Measurements from ENCODE around the gene UMAD1.
A peak's percentile ranks its signal among the peaks of the same experiment; 100 is the strongest.

The UMAD1 gene

GRCh38 chr7:7688956-7689355, 48.4 kb downstream of the UMAD1 start:
- DNase-seq (ENCODE audit: low read depth in 2 of 2): no peak

GRCh38 chr7:7693881-7694280, 53.3 kb downstream of the UMAD1 start:
- no peak for DNase-seq (ENCODE audit: low read depth in 2 of 2)

GRCh38 chr7:7694542-7694941, 54.0 kb downstream of the UMAD1 start:
- DNase-seq (ENCODE audit: low read depth in 2 of 2): no peak

- DNase-seq (ENCODE audit: low read depth in 2 of 2): no peak
Observed at GRCh38 chr7:7695111-7695817, 54.7 kb downstream of the UMAD1 start.

GRCh38 chr7:7696458-7697119, 56.0 kb downstream of the UMAD1 start:
- DNase-seq (ENCODE audit: low read depth in 2 of 2): no peak

- DNase-seq (ENCODE audit: low read depth in 2 of 2): no peak
Observed at GRCh38 chr7:7698930-7699329, 58.4 kb downstream of the UMAD1 start.

- DNase-seq (ENCODE audit: low read depth in 2 of 2): no peak
Observed at GRCh38 chr7:7699380-7699779, 58.8 kb downstream of the UMAD1 start.

- DNase-seq (ENCODE audit: low read depth in 2 of 2): no peak
Observed at GRCh38 chr7:7699970-7700369, 59.4 kb downstream of the UMAD1 start.

GRCh38 chr7:7701527-7701926, 61.0 kb downstream of the UMAD1 start:
- DNase-seq (ENCODE audit: low read depth in 2 of 2): no peak

- DNase-seq (ENCODE audit: low read depth in 2 of 2): no peak
Observed at GRCh38 chr7:7702826-7703225, 62.3 kb downstream of the UMAD1 start.

GRCh38 chr7:7703427-7703826, 62.9 kb downstream of the UMAD1 start:
- DNase-seq (ENCODE audit: low read depth in 2 of 2): no peak

GRCh38 chr7:7704867-7705266, 64.3 kb downstream of the UMAD1 start:
- DNase-seq (ENCODE audit: low read depth in 2 of 2): no peak

- DNase-seq (ENCODE audit: low read depth in 2 of 2): no peak
Observed at GRCh38 chr7:7705318-7705717, 64.8 kb downstream of the UMAD1 start.

GRCh38 chr7:7706101-7706511, 65.6 kb downstream of the UMAD1 start:
- no peak for DNase-seq (ENCODE audit: low read depth in 2 of 2)

- DNase-seq (ENCODE audit: low read depth in 2 of 2): no peak
Observed at GRCh38 chr7:7706556-7707172, 66.1 kb downstream of the UMAD1 start.

GRCh38 chr7:7707246-7707645, 66.7 kb downstream of the UMAD1 start:
- DNase-seq (ENCODE audit: low read depth in 2 of 2): no peak

GRCh38 chr7:7707806-7708205, 67.3 kb downstream of the UMAD1 start:
- DNase-seq (ENCODE audit: low read depth in 2 of 2): no peak

- DNase-seq (ENCODE audit: low read depth in 2 of 2): no peak
Observed at GRCh38 chr7:7709291-7709690, 68.7 kb downstream of the UMAD1 start.

- no peak for DNase-seq (ENCODE audit: low read depth in 2 of 2)
Observed at GRCh38 chr7:7710469-7710868, 69.9 kb downstream of the UMAD1 start.

GRCh38 chr7:7713730-7714129, 73.2 kb downstream of the UMAD1 start:
- DNase-seq (ENCODE audit: low read depth in 2 of 2): no peak

GRCh38 chr7:7718492-7718891, 77.9 kb downstream of the UMAD1 start, which contains the start of gene RPA3:
TSS of gene RPA3 (minus strand) at chr7:7718607. CDS start at chr7:7640418, 78,189 bp downstream.
- DNase-seq (ENCODE audit: low read depth in 2 of 2): no peak

GRCh38 chr7:7719236-7719635, 78.7 kb downstream of the UMAD1 start:
- peak; percentile 2 to 13 for DNase-seq (ENCODE audit: low read depth in 2 of 2)

- DNase-seq (ENCODE audit: low read depth in 2 of 2): no peak
Observed at GRCh38 chr7:7720193-7720592, 79.6 kb downstream of the UMAD1 start.

Data from stimulated activated CD4-positive, alpha-beta T cell treated with anti-CD3 and anti-CD28 coated beads, Interleukin-12 subunit alpha, Interleukin-12 subunit beta, amount 100 ng/mL, for 24 hours (primary cell).